ENCODE results near the gene SMAP2. TPM values are rescaled to one million over a fixed set of nuclear protein-coding genes. Genes with fewer than 3 reads are reported as not detected.

SMAP2 gene
- polyA plus RNA-seq, 1 donor (not counting 4 experiments of a cell fraction or from before 2014, with no cell fraction given): 13.2 TPM

DNA sequence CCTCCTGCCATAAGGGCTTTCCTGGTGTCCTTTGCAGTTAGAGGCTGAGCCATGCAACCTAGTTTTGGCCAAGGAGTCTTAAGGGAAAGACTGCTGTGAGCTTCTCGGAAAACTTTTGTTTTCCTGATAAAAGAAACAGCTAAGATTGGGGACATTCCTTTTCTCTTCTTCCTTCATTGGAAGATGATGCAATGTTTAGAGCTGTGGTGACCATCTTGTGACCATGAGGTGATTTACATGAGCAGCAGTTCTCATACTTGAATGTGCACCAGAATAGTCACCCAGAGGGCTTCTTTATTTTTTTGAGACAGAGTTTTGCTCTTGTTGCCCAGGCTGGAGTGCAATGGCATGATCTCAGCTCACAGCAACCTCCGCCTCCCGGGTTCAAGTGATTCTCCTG lies 20.4 kb upstream of the SMAP2 start:
- dilution Hi-C loops (cut with MboI; ENCODE audit: extremely low pct_ligation_motif_present, low sequenced_read_pairs): no loop called here
- TF ChIP-seq, protein P1, sequence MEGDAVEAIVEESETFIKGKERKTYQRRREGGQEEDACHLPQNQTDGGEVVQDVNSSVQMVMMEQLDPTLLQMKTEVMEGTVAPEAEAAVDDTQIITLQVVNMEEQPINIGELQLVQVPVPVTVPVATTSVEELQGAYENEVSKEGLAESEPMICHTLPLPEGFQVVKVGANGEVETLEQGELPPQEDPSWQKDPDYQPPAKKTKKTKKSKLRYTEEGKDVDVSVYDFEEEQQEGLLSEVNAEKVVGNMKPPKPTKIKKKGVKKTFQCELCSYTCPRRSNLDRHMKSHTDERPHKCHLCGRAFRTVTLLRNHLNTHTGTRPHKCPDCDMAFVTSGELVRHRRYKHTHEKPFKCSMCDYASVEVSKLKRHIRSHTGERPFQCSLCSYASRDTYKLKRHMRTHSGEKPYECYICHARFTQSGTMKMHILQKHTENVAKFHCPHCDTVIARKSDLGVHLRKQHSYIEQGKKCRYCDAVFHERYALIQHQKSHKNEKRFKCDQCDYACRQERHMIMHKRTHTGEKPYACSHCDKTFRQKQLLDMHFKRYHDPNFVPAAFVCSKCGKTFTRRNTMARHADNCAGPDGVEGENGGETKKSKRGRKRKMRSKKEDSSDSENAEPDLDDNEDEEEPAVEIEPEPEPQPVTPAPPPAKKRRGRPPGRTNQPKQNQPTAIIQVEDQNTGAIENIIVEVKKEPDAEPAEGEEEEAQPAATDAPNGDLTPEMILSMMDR (optimal IDR thresholded peaks at IDR 0.05 in 1 of 3, IDR thresholded peaks at IDR 0.05 in 1 of 3, conservative IDR thresholded peaks at IDR 0.05 in 1 of 3; ENCODE audit: extremely low read depth in 1 of 3, insufficient read depth in 2 of 3, low read length in 3 of 3): no peak
- no peak for TF ChIP-seq EZH2 (IDR thresholded peaks at IDR 0.05; ENCODE audit: low read length)
- Histone ChIP-seq H3K9me3 (ENCODE audit: control insufficient read depth, low read depth, low read length) (no peaks in the 10 kb centered on the region), H3K9me1 (ENCODE audit: control insufficient read depth, extremely low read depth, insufficient read depth, low read length) (no peaks in the 10 kb centered on the region), H2AFZ (ENCODE audit: control insufficient read depth, low read length) (no peak overlapping the region), H3K27me3 (ENCODE audit: control insufficient read depth, extremely low read depth, insufficient read depth, low read length) (no peaks in the 10 kb centered on the region), H4K20me1 (ENCODE audit: control insufficient read depth, extremely low read depth, insufficient read depth, low read length) (no peaks in the 10 kb centered on the region), H3K27ac (ENCODE audit: control insufficient read depth, insufficient read depth, low read length) (no peak overlapping the region), H3K9ac (ENCODE audit: control insufficient read depth, extremely low read depth, insufficient read depth, low read length) (no peak overlapping the region), H3K36me3 (ENCODE audit: control insufficient read depth in 2 of 2, extremely low read depth in 1 of 2, insufficient read depth in 2 of 2, low read length in 2 of 2) (no peaks in the 10 kb centered on the region), H3K79me2 (ENCODE audit: control insufficient read depth, insufficient read depth, low read length) (no peaks in the 10 kb centered on the region), H3K4me3 (ENCODE audit: control insufficient read depth in 2 of 3, extremely low read depth in 1 of 3, insufficient read depth in 2 of 3, low read depth in 1 of 3, low read length in 3 of 3) (no peak overlapping the region), H3K4me1 (ENCODE audit: control insufficient read depth, extremely low read depth, insufficient read depth, low read length) (no peaks in the 10 kb centered on the region), H3K4me2 (ENCODE audit: control insufficient read depth, extremely low read depth, insufficient read depth, low read depth, low read length) (no peak overlapping the region)
- FAIRE-seq (no peak), DNase-seq (ENCODE audit: low read depth, low spot score) (no peak)

DNA sequence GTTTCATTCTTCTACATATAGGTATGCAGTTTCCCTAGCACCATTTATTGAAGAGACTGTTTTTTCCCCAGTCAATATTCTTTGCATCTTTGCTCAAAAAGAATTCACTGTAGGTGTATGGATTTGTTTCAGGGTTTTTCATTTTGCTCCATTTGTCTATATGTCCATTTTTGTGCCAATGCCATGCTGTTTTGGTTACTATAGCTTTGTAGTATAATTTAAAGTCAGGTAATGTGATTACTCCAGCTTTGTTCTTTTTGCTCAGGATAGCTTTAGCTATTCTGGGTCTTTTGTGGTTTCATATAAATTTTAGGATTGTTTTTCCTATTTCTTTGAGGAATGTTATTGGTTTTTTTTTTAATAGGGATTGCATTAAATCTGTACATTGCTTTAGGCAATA lies 15.9 kb upstream of the SMAP2 start:
- Histone ChIP-seq H3K4me3 (ENCODE audit: control insufficient read depth in 2 of 3, extremely low read depth in 1 of 3, insufficient read depth in 2 of 3, low read depth in 1 of 3, low read length in 3 of 3) (no peak overlapping the region), H3K4me2 (ENCODE audit: control insufficient read depth, extremely low read depth, insufficient read depth, low read depth, low read length) (no peak overlapping the region), H3K27me3 (ENCODE audit: control insufficient read depth, extremely low read depth, insufficient read depth, low read length) (no peaks in the 10 kb centered on the region), H3K9me3 (ENCODE audit: control insufficient read depth, low read depth, low read length) (no peaks in the 10 kb centered on the region), H3K4me1 (ENCODE audit: control insufficient read depth, extremely low read depth, insufficient read depth, low read length) (no peaks in the 10 kb centered on the region), H3K79me2 (ENCODE audit: control insufficient read depth, insufficient read depth, low read length) (no peaks in the 10 kb centered on the region), H3K9me1 (ENCODE audit: control insufficient read depth, extremely low read depth, insufficient read depth, low read length) (no peaks in the 10 kb centered on the region), H2AFZ (ENCODE audit: control insufficient read depth, low read length) (no peak overlapping the region), H3K9ac (ENCODE audit: control insufficient read depth, extremely low read depth, insufficient read depth, low read length) (no peak overlapping the region), H3K27ac (ENCODE audit: control insufficient read depth, insufficient read depth, low read length) (no peak overlapping the region), H4K20me1 (ENCODE audit: control insufficient read depth, extremely low read depth, insufficient read depth, low read length) (no peaks in the 10 kb centered on the region), H3K36me3 (ENCODE audit: control insufficient read depth in 2 of 2, extremely low read depth in 1 of 2, insufficient read depth in 2 of 2, low read length in 2 of 2) (no peaks in the 10 kb centered on the region)
- dilution Hi-C loops (cut with MboI; ENCODE audit: extremely low pct_ligation_motif_present, low sequenced_read_pairs): no loop called here
- FAIRE-seq: no peak
- TF ChIP-seq EZH2 (IDR thresholded peaks at IDR 0.05; ENCODE audit: low read length): no peak
- TF ChIP-seq, protein P1 (optimal IDR thresholded peaks at IDR 0.05 in 1 of 3, IDR thresholded peaks at IDR 0.05 in 1 of 3, conservative IDR thresholded peaks at IDR 0.05 in 1 of 3; ENCODE audit: extremely low read depth in 1 of 3, insufficient read depth in 2 of 3, low read length in 3 of 3): no peak
- DNase-seq (ENCODE audit: low read depth, low spot score): no peak

Measured in keratinocyte (primary cell).